WTC11 (cell line): ENCODE results near the gene SPIC. TPM values are rescaled to one million over a fixed set of nuclear protein-coding genes. Genes with fewer than 3 reads are reported as not detected.

ENCODE experiments used
- ATAC-seq: fragments of 200-7000 bp; cut with Tn5 transposase; 2 replicates; pipeline ENCODE4 v1.10.0; 2021; ENCODE audit warnings: mild to moderate bottlenecking, moderate library complexity
- CTCF ChIA-PET: fragments of 300-600 bp; sonication (Branson Sonifier 250); formaldehyde crosslinking; loops from one replicate; lab custom pipeline; 2021; ENCODE audit warnings: antibody characterized with exemption; lab: Charles Lee
- POLR2A ChIA-PET: fragments of 350-600 bp; sonication (Branson Sonifier 250); formaldehyde crosslinking; loops from one replicate; lab custom pipeline; 2021; ENCODE audit warnings: antibody characterized with exemption; lab: Charles Lee
- DNase-seq: peaks from one replicate; pipeline ENCODE4 v3.0.0; 2021; ENCODE audit warnings: low spot score
- H3K27ac Mint-ChIP-seq: 2 replicates; pipeline ENCODE4 v1.8.0; 2021; ENCODE audit warnings: mixed read lengths
- H3K27me3 Mint-ChIP-seq: 2 replicates; pipeline ENCODE4 v1.8.0; 2021; ENCODE audit warnings: low read depth, mild to moderate bottlenecking, moderate library complexity, mixed read lengths
- H3K36me3 Mint-ChIP-seq: 2 replicates; pipeline ENCODE4 v1.8.0; 2021; ENCODE audit warnings: mixed read lengths
- H3K4me1 Mint-ChIP-seq: 2 replicates; pipeline ENCODE4 v1.8.0; 2022; ENCODE audit warnings: mixed read lengths
- H3K4me3 Mint-ChIP-seq: 2 replicates; pipeline ENCODE4 v1.8.0; 2021; ENCODE audit warnings: mild to moderate bottlenecking, moderate library complexity, mixed read lengths
- H3K9me3 Mint-ChIP-seq: 2 replicates; pipeline ENCODE4 v1.8.0; 2021; ENCODE audit warnings: mixed read lengths
- ATF1 ChIP-seq: sonication (generic); formaldehyde crosslinking; IDR thresholded peaks from 2 replicates; pipeline ENCODE4 v1.8.1; 2023; ENCODE audit warnings: mild to moderate bottlenecking, moderate library complexity, missing genetic modification reagents
- ATF2 ChIP-seq: sonication (generic); formaldehyde crosslinking; IDR thresholded peaks from 2 replicates; pipeline ENCODE4 v1.8.1; 2022; ENCODE audit warnings: low read depth, missing genetic modification reagents, borderline replicate concordance
- CBFB ChIP-seq: sonication (generic); formaldehyde crosslinking; IDR thresholded peaks from 2 replicates; pipeline ENCODE4 v1.8.1; 2022; ENCODE audit warnings: mild to moderate bottlenecking, low read depth, missing genetic modification reagents
- EMX1 ChIP-seq: fragments of 250-450 bp; sonication (Bioruptor Pico); IDR thresholded peaks from 2 replicates; pipeline ENCODE4 v1.8.0; 2021; ENCODE audit warnings: mild to moderate bottlenecking
- ERG ChIP-seq: fragments of 250-450 bp; sonication (Bioruptor Pico); IDR thresholded peaks from 2 replicates; pipeline ENCODE4 v1.8.0; 2021; ENCODE audit warnings: mild to moderate bottlenecking
- FOXK1 ChIP-seq: sonication (generic); formaldehyde crosslinking; IDR thresholded peaks from 2 replicates; pipeline ENCODE4 v1.8.0; 2022; ENCODE audit warnings: mild to moderate bottlenecking, moderate library complexity, missing genetic modification reagents
- FOXP4 ChIP-seq: sonication (generic); formaldehyde crosslinking; IDR thresholded peaks from 2 replicates; pipeline ENCODE4 v1.8.0; 2022; ENCODE audit warnings: mild to moderate bottlenecking, missing genetic modification reagents
- GRHL2 ChIP-seq: fragments of 250-450 bp; sonication (Bioruptor Pico); IDR thresholded peaks from 2 replicates; pipeline ENCODE4 v1.8.0; 2022; ENCODE audit warnings: mild to moderate bottlenecking, moderate library complexity; ENCODE audit not compliant: insufficient replicate concordance, severe bottlenecking
- GTF2I ChIP-seq: fragments of 250-450 bp; sonication (Bioruptor Pico); conservative IDR thresholded peaks from 2 replicates; pipeline ENCODE4 v1.4.0; 2021; ENCODE audit warnings: mild to moderate bottlenecking
- JAZF1 ChIP-seq: fragments of 250-450 bp; sonication (Bioruptor Pico); IDR thresholded peaks from 2 replicates; pipeline ENCODE4 v1.9.0; 2021; ENCODE audit warnings: moderate library complexity, mild to moderate bottlenecking, inconsistent platforms
- MLX ChIP-seq: sonication (generic); formaldehyde crosslinking; IDR thresholded peaks from 2 replicates; pipeline ENCODE4 v1.8.1; 2023; ENCODE audit warnings: mild to moderate bottlenecking, missing genetic modification reagents, moderate library complexity
- NFATC4 ChIP-seq: fragments of 250-450 bp; sonication (Bioruptor Pico); IDR thresholded peaks from 2 replicates; pipeline ENCODE4 v1.9.0; 2021; ENCODE audit warnings: mild to moderate bottlenecking
- RORB ChIP-seq: fragments of 250-450 bp; sonication (Bioruptor Pico); IDR thresholded peaks from 2 replicates; pipeline ENCODE4 v1.9.0; 2021; ENCODE audit warnings: mild to moderate bottlenecking
- STAT6 ChIP-seq: sonication (generic); formaldehyde crosslinking; conservative IDR thresholded peaks from 2 replicates; pipeline ENCODE4 v1.8.1; 2023; ENCODE audit warnings: mild to moderate bottlenecking, low read depth, missing genetic modification reagents, moderate library complexity
- ZBTB21 ChIP-seq: sonication (generic); formaldehyde crosslinking; IDR thresholded peaks from 2 replicates; pipeline ENCODE4 v1.8.1; 2023; ENCODE audit warnings: mild to moderate bottlenecking, missing genetic modification reagents, borderline replicate concordance
- ZBTB43 ChIP-seq: sonication (generic); formaldehyde crosslinking; IDR thresholded peaks from 2 replicates; pipeline ENCODE4 v1.8.1; 2023; ENCODE audit warnings: mild to moderate bottlenecking, missing genetic modification reagents
- ZNF121 ChIP-seq: sonication (generic); formaldehyde crosslinking; IDR thresholded peaks from 2 replicates; pipeline ENCODE4 v1.8.0; 2023; ENCODE audit warnings: missing genetic modification reagents
- ZNF532 ChIP-seq: fragments of 250-450 bp; sonication (Bioruptor Pico); IDR thresholded peaks from 2 replicates; pipeline ENCODE4 v1.9.0; 2021; ENCODE audit warnings: mild to moderate bottlenecking, borderline replicate concordance
- total RNA-seq: library from RNA; stranded (reverse); gene quantifications from 3 replicates; pipeline ENCODE4 v1.2.3, GENCODE V29; 2021

SPIC gene
- total RNA-seq, 1 experiment from 2014 or later: not detected

- TF ChIP-seq ATF2 (CRISPR knock-in tag) (no peak), GRHL2 (CRISPR knock-in tag) (no peak), RORB (CRISPR knock-in tag) (no peak), CBFB (CRISPR knock-in tag) (no peak), FOXK1 (CRISPR knock-in tag) (no peak), NFATC4 (CRISPR knock-in tag) (no peak), ZBTB21 (CRISPR knock-in tag) (no peak), STAT6 (CRISPR knock-in tag) (no peak), FOXP4 (CRISPR knock-in tag) (no peak), ERG (no peak), ZBTB43 (CRISPR knock-in tag) (no peak), MLX (no peak), GTF2I (CRISPR knock-in tag) (no peak)
Measured at GRCh38 chr12:101501410-101501995, 26.4 kb downstream of the SPIC start (continued).

GRCh38 chr12:101521136-101521535, 46.0 kb downstream of the SPIC start:
- ATAC-seq (no peak), DNase-seq (no peak)
- POLR2A ChIA-PET: no interaction called here
- Mint-ChIP-seq H3K27me3 (no peaks in the 10 kb centered on the region), H3K36me3 (no peaks in the 10 kb centered on the region), H3K9me3 (no peaks in the 10 kb centered on the region), H3K27ac (no peak overlapping the region), H3K4me1 (peaks cover 5% of the 10 kb centered on the region; the same call in 1 of the 2 replicates), H3K4me3 (no peak overlapping the region)
- CTCF ChIA-PET: no interaction called here
- TF ChIP-seq ZNF121 (CRISPR knock-in tag) (no peak), EMX1 (CRISPR knock-in tag) (no peak), ATF1 (no peak), JAZF1 (CRISPR knock-in tag) (no peak), FOXP4 (CRISPR knock-in tag) (no peak), ATF2 (CRISPR knock-in tag) (no peak), ZNF532 (CRISPR knock-in tag) (no peak)
